Lung (tissue), 12 donors: ENCODE results near the gene GGTA1. TPM values are rescaled to one million over a fixed set of nuclear protein-coding genes. Genes with fewer than 3 reads are reported as not detected.

Experiments used
- ATAC-seq: fragments of 200-7000 bp; cut with Tn5 transposase; one replicate; pipeline ENCODE4 v1.9.1; 2020; ENCODE audit warnings: moderate number of reproducible peaks; ENCODE audit not compliant: insufficient read depth, low FRiP score
- DNase-seq, 3 donors: peaks; one replicate each; pipeline ENCODE4 v3.0.0-alpha.2; 2013 to 2017
- H3K27ac ChIP-seq, 2 donors: one replicate each; pipeline ENCODE4 v1.5.1; 2013; ENCODE audit warnings: mild to moderate bottlenecking in 2 of 2, moderate library complexity in 2 of 2, control low read depth in 1 of 2, inconsistent platforms in 1 of 2, low read depth in 1 of 2, low read length in 1 of 2
- H3K27me3 ChIP-seq, 3 donors: one replicate each; pipeline ENCODE4 v1.5.1; 2013; ENCODE audit warnings: low read length in 2 of 3; ENCODE audit not compliant: control insufficient read depth in 3 of 3, insufficient read depth in 3 of 3
- H3K36me3 ChIP-seq, 4 donors: one replicate each; pipeline ENCODE4 v1.5.1; 2013; ENCODE audit warnings: low read length in 4 of 4, mild to moderate bottlenecking in 1 of 4, moderate library complexity in 1 of 4; ENCODE audit not compliant: control insufficient read depth in 4 of 4, insufficient read depth in 4 of 4
- H3K4me1 ChIP-seq, 5 donors: one replicate each; pipeline ENCODE4 v1.5.1; 2013; ENCODE audit warnings: low read length in 5 of 5, mild to moderate bottlenecking in 2 of 5, moderate library complexity in 1 of 5; ENCODE audit not compliant: control insufficient read depth in 5 of 5, insufficient read depth in 5 of 5
- H3K4me3 ChIP-seq: one replicate; pipeline ENCODE4 v1.5.1; 2013; ENCODE audit warnings: mild to moderate bottlenecking, control low read depth, moderate library complexity
- H3K9ac ChIP-seq, 2 donors: one replicate each; pipeline ENCODE4 v1.5.1; 2013; ENCODE audit warnings: low read length in 2 of 2, control low read depth in 1 of 2; ENCODE audit not compliant: insufficient read depth in 1 of 2
- H3K9me3 ChIP-seq, 4 donors: one replicate each; pipeline ENCODE4 v1.5.1; 2013; ENCODE audit warnings: low read length in 3 of 4, mild to moderate bottlenecking in 1 of 4, moderate library complexity in 1 of 4; ENCODE audit not compliant: control insufficient read depth in 4 of 4, insufficient read depth in 3 of 4
- WGBS, 2 donors: extraction: QIAGEN DNeasy Blood & Tissue Kit; methylation state at CpG; one replicate each; pipeline ENCODE4 v1.1.7; 2013; 5-methylcytosine and 5-hydroxymethylcytosine counted together
- polyA plus RNA-seq, 2 donors: library from polyadenylated mRNA; stranded (reverse); fragments of 200-250 nt; gene quantifications; one replicate each; pipeline ENCODE4 v1.2.1, GENCODE V29; 2013
- total RNA-seq, 2 donors: library from RNA; depleted of rRNA in 1 of 2; stranded (reverse); fragments of >200 nt in 1 of 2; gene quantifications; one replicate each; pipeline ENCODE4 v1.2.1, GENCODE V29; 2014 to 2021
- TF ChIP-seq, protein P1 (sequence below): IDR thresholded peaks from 2 replicates; pipeline ENCODE4 v1.5.1; 2012; ENCODE audit warnings: mild to moderate bottlenecking; ENCODE audit errors: control extremely low read depth, extremely low read depth
- donor health status: control.
- donor health status: control.
- donor health status: Bipolar disorder and iron deficiency.
- donor health status: healthy.
- donor health status: DM: yes; HTN: yes; CAD: no.

The GGTA1 gene
- total and polyA plus RNA-seq, 4 donors = 1.5 to 6.6 (median 5.8) TPM

DNA sequence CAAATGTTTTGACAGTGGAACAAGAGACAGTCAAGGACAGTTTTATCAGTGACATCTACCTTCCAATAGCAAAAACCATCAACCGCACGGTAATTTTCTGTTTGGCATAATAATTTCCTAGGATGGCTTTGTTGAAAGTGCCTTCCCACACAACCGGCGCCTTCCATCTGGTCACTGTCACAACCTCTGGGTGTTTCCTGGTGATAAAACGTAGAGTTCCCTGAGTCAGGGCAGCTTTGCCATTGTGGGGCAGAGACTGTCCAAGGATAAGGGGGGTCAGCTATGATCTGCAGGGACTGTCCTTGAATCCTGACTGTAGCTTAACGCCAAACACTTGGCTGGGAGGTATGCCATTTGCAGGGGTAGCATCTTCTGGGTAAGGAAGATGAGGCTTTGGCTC, 47.6 kb downstream of the GGTA1 start:
- Histone ChIP-seq H3K27ac (no peak overlapping the region), H3K4me1 (peaks cover 0 to 11% (median 1%) of the 10 kb centered on the region in 5 donors), H3K9ac (no peak overlapping the region), H3K36me3 (no peaks in the 10 kb centered on the region), H3K4me3 (no peak overlapping the region), H3K27me3 (no peaks in the 10 kb centered on the region), H3K9me3 (no peaks in the 10 kb centered on the region)
- ATAC-seq (no peak), DNase-seq (no peak)
- 77 to 88% methylated on average over 6 of the region's 6 CpGs for WGBS, 2 donors
- TF ChIP-seq, protein P1, sequence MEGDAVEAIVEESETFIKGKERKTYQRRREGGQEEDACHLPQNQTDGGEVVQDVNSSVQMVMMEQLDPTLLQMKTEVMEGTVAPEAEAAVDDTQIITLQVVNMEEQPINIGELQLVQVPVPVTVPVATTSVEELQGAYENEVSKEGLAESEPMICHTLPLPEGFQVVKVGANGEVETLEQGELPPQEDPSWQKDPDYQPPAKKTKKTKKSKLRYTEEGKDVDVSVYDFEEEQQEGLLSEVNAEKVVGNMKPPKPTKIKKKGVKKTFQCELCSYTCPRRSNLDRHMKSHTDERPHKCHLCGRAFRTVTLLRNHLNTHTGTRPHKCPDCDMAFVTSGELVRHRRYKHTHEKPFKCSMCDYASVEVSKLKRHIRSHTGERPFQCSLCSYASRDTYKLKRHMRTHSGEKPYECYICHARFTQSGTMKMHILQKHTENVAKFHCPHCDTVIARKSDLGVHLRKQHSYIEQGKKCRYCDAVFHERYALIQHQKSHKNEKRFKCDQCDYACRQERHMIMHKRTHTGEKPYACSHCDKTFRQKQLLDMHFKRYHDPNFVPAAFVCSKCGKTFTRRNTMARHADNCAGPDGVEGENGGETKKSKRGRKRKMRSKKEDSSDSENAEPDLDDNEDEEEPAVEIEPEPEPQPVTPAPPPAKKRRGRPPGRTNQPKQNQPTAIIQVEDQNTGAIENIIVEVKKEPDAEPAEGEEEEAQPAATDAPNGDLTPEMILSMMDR = no peak

DNA sequence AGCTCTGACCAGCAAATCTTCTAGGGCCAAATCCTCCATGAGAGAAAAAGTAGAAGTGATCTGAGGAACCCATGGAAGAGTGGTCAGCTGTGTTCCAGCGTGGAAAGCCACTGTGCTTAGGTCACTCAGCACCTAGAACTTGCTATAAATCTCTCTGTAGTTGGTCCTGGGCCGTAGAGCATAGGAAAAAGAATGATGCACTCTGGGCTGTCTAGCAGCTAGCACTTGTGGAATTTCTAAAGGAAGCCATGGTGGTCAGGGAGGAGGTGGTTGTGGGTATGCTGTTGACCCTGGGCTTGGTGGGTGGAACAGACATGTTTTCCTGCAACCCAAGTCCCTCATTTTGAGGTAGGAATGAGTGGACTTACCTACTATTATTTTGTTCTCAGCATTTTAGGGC, 48.1 kb downstream of the GGTA1 start:
- H3K4me3 ChIP-seq = no peak overlapping the region
- no peaks in the 10 kb centered on the region for H3K36me3 ChIP-seq
- ATAC-seq = no peak
- TF ChIP-seq, protein P1 = no peak
- no peak overlapping the region for H3K27ac ChIP-seq
- no peak overlapping the region for H3K9ac ChIP-seq
- peaks cover 0 to 11% (median 1%) of the 10 kb centered on the region in 5 donors for H3K4me1 ChIP-seq
- no peaks in the 10 kb centered on the region for H3K27me3 ChIP-seq
- no peak for DNase-seq
- 46 to 69% methylated on average over 2 of the region's 2 CpGs for WGBS, 2 donors
- no peaks in the 10 kb centered on the region for H3K9me3 ChIP-seq

DNA sequence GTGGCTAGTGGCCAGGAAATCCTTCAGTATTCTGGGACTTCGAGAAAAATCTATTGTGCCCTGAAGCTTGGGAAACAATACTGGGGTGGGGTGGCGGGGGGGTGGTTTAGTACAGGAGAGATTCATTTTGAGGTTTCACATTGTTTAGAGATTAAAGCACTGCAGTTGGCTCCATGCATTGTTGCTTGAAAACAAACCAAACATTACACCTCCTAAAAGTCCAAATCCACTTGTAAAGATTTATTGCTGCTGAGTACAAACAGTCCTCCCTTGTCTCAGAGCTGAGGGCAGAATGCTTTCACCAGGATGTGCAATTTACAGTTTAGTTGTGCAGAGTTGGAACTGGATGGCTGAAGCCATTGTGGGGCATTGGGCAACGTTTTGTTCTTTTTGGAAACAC, 49.4 kb downstream of the GGTA1 start:
- no peaks in the 10 kb centered on the region for H3K36me3 ChIP-seq
- no peak overlapping the region for H3K9ac ChIP-seq
- no peaks in the 10 kb centered on the region for H3K9me3 ChIP-seq
- TF ChIP-seq, protein P1 = no peak
- DNase-seq (no peak), ATAC-seq (no peak)
- no peak overlapping the region for H3K4me3 ChIP-seq
- H3K4me1 ChIP-seq = peaks cover 0 to 11% (median 1%) of the 10 kb centered on the region in 5 donors
- H3K27me3 ChIP-seq = no peaks in the 10 kb centered on the region
- H3K27ac ChIP-seq = no peak overlapping the region
- 43 to 49% methylated on average over 3 of the region's 3 CpGs for WGBS, 2 donors

DNA sequence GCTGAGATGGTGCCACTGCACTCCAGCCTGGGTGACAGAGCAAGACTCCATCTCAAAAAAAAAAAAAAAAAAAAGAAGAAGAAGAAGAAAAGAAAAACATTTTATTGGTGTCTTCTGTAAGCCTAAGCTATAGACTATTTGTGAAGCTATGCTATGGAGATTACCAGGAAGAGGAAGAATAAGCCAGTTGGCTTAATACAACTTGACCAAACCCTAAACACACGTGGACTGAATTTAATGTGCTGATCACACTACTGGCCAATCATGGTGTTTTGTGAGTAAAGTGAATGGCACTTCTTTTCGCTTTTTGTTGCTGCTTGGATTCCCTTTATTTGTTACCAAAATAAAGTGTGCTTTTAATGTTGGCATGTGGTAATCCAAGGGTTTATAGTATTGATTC, 49.9 kb downstream of the GGTA1 start:
- DNase-seq (no peak), ATAC-seq (no peak)
- H3K9me3 ChIP-seq = no peaks in the 10 kb centered on the region
- H3K9ac ChIP-seq = no peak overlapping the region
- H3K4me3 ChIP-seq = no peak overlapping the region
- 86 to 90% methylated on average over 2 of the region's 2 CpGs for WGBS, 2 donors
- H3K4me1 ChIP-seq = peaks cover 0 to 11% (median 1%) of the 10 kb centered on the region in 5 donors
- H3K27ac ChIP-seq = no peak overlapping the region
- H3K36me3 ChIP-seq = no peaks in the 10 kb centered on the region
- TF ChIP-seq, protein P1 = no peak
- H3K27me3 ChIP-seq = no peaks in the 10 kb centered on the region
